Neural progenitor cell (in vitro differentiated cells): ENCODE measurements around the gene ATP10B. TPM values are rescaled to one million over a fixed set of nuclear protein-coding genes. Genes with fewer than 3 reads are reported as not detected.
A peak's percentile ranks its signal among the peaks of the same experiment; 100 is the strongest.

Source experiments
- DNase-seq: peaks from one replicate; pipeline ENCODE4 v3.0.0-alpha.2; 2016; ENCODE audit warnings: low spot score
- H2AFZ ChIP-seq: fragments of 200-600 bp; sonication (generic); replicated peaks from 2 replicates; pipeline ENCODE4 v1.6.1; 2016; ENCODE audit warnings: antibody characterized with exemption
- H3F3A ChIP-seq: fragments of 200-600 bp; sonication (generic); 2 replicates; pipeline ENCODE4 v1.6.1; 2016; ENCODE audit warnings: antibody characterized with exemption, low read depth
- H3K27ac ChIP-seq: fragments of 200-600 bp; sonication (generic); 2 replicates; pipeline ENCODE4 v1.5.1; 2016; ENCODE audit warnings: mild to moderate bottlenecking
- H3K27me3 ChIP-seq: fragments of 200-600 bp; sonication (generic); 2 replicates; pipeline ENCODE4 v1.6.1; 2016; ENCODE audit warnings: mild to moderate bottlenecking, moderate library complexity
- H3K36me3 ChIP-seq: fragments of 200-600 bp; sonication (generic); 2 replicates; pipeline ENCODE4 v1.5.1; 2016
- H3K4me1 ChIP-seq: fragments of 200-600 bp; sonication (generic); 2 replicates; pipeline ENCODE4 v1.6.1; 2016; ENCODE audit warnings: mixed run types
- H3K4me2 ChIP-seq: fragments of 200-600 bp; sonication (generic); 2 replicates; pipeline ENCODE4 v1.6.1; 2016
- H3K4me3 ChIP-seq: fragments of 200-600 bp; sonication (generic); 2 replicates; pipeline ENCODE4 v1.5.1; 2016
- H3K79me2 ChIP-seq: fragments of 200-600 bp; sonication (generic); 2 replicates; pipeline ENCODE4 v1.6.1; 2016; ENCODE audit warnings: low read depth
- H3K9ac ChIP-seq: fragments of 200-600 bp; sonication (generic); 2 replicates; pipeline ENCODE4 v1.6.1; 2016
- H3K9me3 ChIP-seq: fragments of 200-600 bp; sonication (generic); 2 replicates; pipeline ENCODE4 v1.5.1; 2016; ENCODE audit warnings: low read depth
- H4K20me1 ChIP-seq: fragments of 200-600 bp; sonication (generic); 2 replicates; pipeline ENCODE4 v1.6.1; 2016; ENCODE audit warnings: low read depth
- H3K27ac Mint-ChIP-seq: 3 replicates; pipeline ENCODE4 v1.8.0; 2021; ENCODE audit warnings: mixed read lengths
- H3K27me3 Mint-ChIP-seq: 2 replicates; pipeline ENCODE4 v1.8.0; 2022; ENCODE audit warnings: low read depth, mild to moderate bottlenecking, inconsistent platforms, moderate library complexity, mixed read lengths; ENCODE audit not compliant: insufficient read depth
- H3K36me3 Mint-ChIP-seq: 3 replicates; pipeline ENCODE4 v1.8.0; 2021; ENCODE audit warnings: mixed read lengths
- H3K4me1 Mint-ChIP-seq: 3 replicates; pipeline ENCODE4 v1.8.0; 2021; ENCODE audit warnings: mixed read lengths
- H3K4me3 Mint-ChIP-seq: 3 replicates; pipeline ENCODE4 v1.8.0; 2021; ENCODE audit warnings: mild to moderate bottlenecking, moderate library complexity, mixed read lengths
- H3K9me3 Mint-ChIP-seq: 3 replicates; pipeline ENCODE4 v1.8.0; 2020; ENCODE audit warnings: mixed read lengths
- EZH2 ChIP-seq: fragments of 200-600 bp; sonication (generic); IDR thresholded peaks from 2 replicates; pipeline ENCODE4 v1.6.1; 2017; ENCODE audit warnings: antibody characterized with exemption, mild to moderate bottlenecking, moderate library complexity
- EZH2phosphoT487 ChIP-seq: fragments of 200-600 bp; sonication (generic); IDR thresholded peaks from 2 replicates; pipeline ENCODE4 v1.6.1; 2017; ENCODE audit warnings: antibody characterized with exemption
- total RNA-seq: library from RNA; depleted of rRNA; stranded (reverse); fragments of >200 nt; gene quantifications from 2 replicates; pipeline ENCODE4 v1.2.3, GENCODE V29; 2015; ENCODE audit warnings: low replicate concordance
- TF ChIP-seq, protein P1 (sequence below): fragments of 200-600 bp; sonication (generic); IDR thresholded peaks from 2 replicates; pipeline ENCODE4 v1.5.1; 2017; ENCODE audit warnings: antibody characterized with exemption, mild to moderate bottlenecking

ATP10B gene
- total RNA-seq, 1 donor from 2014 or later, result not detected

DNA sequence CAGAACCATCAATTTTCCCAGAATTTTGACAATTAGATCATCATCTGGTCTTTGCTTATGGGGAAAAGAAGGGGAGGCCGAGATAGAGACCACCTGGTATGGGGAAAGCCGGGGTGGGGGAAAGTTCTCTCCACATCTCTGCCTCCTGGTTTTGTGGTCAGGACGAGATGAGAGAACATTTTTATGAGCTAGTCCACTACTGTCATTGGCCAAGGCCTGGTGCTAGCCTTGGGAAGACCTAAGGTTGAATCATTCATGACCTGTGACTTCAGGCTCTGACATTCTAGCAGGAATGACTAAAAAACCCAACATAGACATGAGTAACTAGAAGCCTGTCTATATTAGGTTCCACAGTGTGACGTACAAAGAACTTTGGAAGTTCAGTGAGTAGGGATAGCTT, 295.2 kb downstream of the ATP10B start:
- Histone ChIP-seq H3K4me1 (peaks cover 8% of the 10 kb centered on the region), H3K79me2 (no peaks in the 10 kb centered on the region), H4K20me1 (no peaks in the 10 kb centered on the region), H3K9ac (no peak overlapping the region), H3K4me2 (no peak overlapping the region), H3K4me3 (no peak overlapping the region), H3K36me3 (no peaks in the 10 kb centered on the region), H3K9me3 (no peaks in the 10 kb centered on the region), H3K27ac (no peak overlapping the region), H3F3A (no peaks in the 10 kb centered on the region), H3K27me3 (no peaks in the 10 kb centered on the region), H2AFZ (no peak overlapping the region)
- no peak for DNase-seq
- H3K4me1 Mint-ChIP-seq, result peaks cover 30% of the 10 kb centered on the region
- peak overlapping the region; percentile 83 for H3K27ac Mint-ChIP-seq
- no peak for TF ChIP-seq EZH2phosphoT487
- TF ChIP-seq, protein P1, sequence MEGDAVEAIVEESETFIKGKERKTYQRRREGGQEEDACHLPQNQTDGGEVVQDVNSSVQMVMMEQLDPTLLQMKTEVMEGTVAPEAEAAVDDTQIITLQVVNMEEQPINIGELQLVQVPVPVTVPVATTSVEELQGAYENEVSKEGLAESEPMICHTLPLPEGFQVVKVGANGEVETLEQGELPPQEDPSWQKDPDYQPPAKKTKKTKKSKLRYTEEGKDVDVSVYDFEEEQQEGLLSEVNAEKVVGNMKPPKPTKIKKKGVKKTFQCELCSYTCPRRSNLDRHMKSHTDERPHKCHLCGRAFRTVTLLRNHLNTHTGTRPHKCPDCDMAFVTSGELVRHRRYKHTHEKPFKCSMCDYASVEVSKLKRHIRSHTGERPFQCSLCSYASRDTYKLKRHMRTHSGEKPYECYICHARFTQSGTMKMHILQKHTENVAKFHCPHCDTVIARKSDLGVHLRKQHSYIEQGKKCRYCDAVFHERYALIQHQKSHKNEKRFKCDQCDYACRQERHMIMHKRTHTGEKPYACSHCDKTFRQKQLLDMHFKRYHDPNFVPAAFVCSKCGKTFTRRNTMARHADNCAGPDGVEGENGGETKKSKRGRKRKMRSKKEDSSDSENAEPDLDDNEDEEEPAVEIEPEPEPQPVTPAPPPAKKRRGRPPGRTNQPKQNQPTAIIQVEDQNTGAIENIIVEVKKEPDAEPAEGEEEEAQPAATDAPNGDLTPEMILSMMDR, result no peak
- TF ChIP-seq EZH2, result no peak
- no peaks in the 10 kb centered on the region for H3K36me3 Mint-ChIP-seq
- no peaks in the 10 kb centered on the region for H3K27me3 Mint-ChIP-seq
- no peak overlapping the region for H3K4me3 Mint-ChIP-seq
- H3K9me3 Mint-ChIP-seq, result peaks cover 3% of the 10 kb centered on the region

DNA sequence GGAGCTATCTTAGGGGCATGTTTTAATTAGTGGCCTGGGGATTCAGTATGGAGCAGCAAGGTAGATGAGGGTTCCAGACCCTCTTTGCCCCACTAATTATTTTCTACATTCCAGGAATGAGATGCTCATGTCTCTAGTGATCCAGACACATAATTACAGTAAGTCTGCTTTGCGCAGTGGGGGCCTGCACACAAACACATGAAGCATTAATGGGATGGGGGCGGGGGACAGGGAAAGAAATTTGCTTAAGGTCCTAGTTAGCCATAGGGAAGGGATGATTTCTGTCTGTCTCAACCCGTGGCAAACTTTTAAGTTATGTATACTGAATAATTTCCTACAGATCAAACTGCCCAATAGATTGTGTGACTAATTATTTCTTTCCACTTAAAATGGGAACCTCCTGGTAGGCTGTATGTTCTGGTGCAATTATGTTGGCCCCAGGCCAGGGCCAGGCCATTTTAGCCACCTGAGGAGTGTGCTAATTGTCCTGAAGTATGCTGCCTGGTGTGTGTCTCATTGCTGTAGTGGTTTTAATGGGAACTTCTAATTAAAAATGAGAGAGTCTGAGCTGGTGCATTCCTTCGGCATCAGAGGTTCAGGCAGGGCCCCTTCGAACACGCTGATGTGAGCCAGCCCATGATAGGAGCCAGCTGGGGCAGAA, 295.9 kb downstream of the ATP10B start:
- Histone ChIP-seq H4K20me1 (no peaks in the 10 kb centered on the region), H3K27me3 (no peaks in the 10 kb centered on the region), H3K9ac (no peak overlapping the region), H3K4me1 (peaks cover 8% of the 10 kb centered on the region), H3K27ac (no peak overlapping the region), H3F3A (no peaks in the 10 kb centered on the region), H3K79me2 (no peaks in the 10 kb centered on the region), H3K9me3 (no peaks in the 10 kb centered on the region), H3K4me2 (no peak overlapping the region), H2AFZ (no peak overlapping the region), H3K4me3 (no peak overlapping the region), H3K36me3 (no peaks in the 10 kb centered on the region)
- Mint-ChIP-seq H3K9me3 (peaks cover 3% of the 10 kb centered on the region), H3K27me3 (no peaks in the 10 kb centered on the region), H3K36me3 (no peaks in the 10 kb centered on the region), H3K4me3 (peak overlapping the region; percentile 38), H3K27ac (peak overlapping the region; percentile 83), H3K4me1 (peaks cover 30% of the 10 kb centered on the region)
- TF ChIP-seq, protein P1, result no peak
- TF ChIP-seq EZH2, result no peak
- TF ChIP-seq EZH2phosphoT487, result no peak
- DNase-seq, result peak; percentile 22

DNA sequence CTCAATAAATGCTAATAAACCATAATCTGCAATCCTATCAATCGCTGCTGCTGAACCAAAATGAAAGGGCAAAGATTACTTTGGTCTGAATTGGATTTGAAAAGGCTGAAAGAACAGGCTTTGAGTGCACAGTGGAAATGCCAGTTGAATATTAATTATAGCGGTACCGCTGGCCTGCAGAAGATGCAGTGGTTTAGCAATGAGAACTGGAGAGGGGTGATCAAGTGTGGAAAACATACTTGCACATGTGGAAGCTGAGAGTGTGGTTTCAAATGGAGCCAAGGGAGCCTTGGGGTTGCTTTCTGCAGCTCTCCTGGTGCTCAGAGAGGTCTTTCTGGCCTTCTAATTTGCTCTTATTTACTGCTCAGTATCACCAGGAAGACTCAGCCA, 296.4 kb downstream of the ATP10B start:
- Histone ChIP-seq H4K20me1 (no peaks in the 10 kb centered on the region), H3K27me3 (no peaks in the 10 kb centered on the region), H3K9me3 (no peaks in the 10 kb centered on the region), H3K36me3 (no peaks in the 10 kb centered on the region), H3K4me2 (no peak overlapping the region), H3K9ac (no peak overlapping the region), H3K79me2 (no peaks in the 10 kb centered on the region), H3F3A (no peaks in the 10 kb centered on the region), H2AFZ (no peak overlapping the region), H3K4me1 (peaks cover 8% of the 10 kb centered on the region), H3K4me3 (no peak overlapping the region), H3K27ac (no peak overlapping the region)
- H3K36me3 Mint-ChIP-seq, result no peaks in the 10 kb centered on the region
- no peak for TF ChIP-seq EZH2phosphoT487
- TF ChIP-seq, protein P1, result no peak
- no peak for DNase-seq
- no peak overlapping the region for H3K4me3 Mint-ChIP-seq
- H3K9me3 Mint-ChIP-seq, result peaks cover 3% of the 10 kb centered on the region
- peak overlapping the region; percentile 57 for H3K27ac Mint-ChIP-seq
- H3K27me3 Mint-ChIP-seq, result no peaks in the 10 kb centered on the region
- H3K4me1 Mint-ChIP-seq, result peaks cover 30% of the 10 kb centered on the region
